ENCODE results near the gene OR2F2. TPM values are rescaled to one million over a fixed set of nuclear protein-coding genes. Genes with fewer than 3 reads are reported as not detected.

Gene OR2F2
- total RNA-seq, 4 donors from 2014 or later, result not detected

DNA sequence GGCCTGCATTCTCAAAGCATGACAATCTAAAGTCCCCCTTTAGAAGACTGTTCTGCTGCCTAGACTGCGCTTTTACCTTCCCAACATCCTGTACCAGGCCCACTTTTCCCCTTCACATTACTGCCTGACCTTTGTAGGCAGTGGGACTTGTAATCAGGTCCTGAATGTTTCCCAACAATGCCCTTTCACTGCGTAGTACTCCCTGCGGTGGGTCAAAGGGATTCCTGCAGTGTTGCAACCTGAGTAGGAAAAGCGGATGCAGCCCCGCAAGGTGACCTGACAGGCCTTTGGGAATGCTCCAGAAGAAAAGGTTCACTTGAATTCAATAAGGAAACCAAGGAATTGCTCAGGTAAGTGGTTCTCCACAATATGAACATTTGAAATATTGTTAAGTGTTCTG, 28.1 kb upstream of the OR2F2 start:
- intact Hi-C loops (cut with DNase I; ENCODE audit: low total_unique reads), result no loop called here
- H3K27ac ChIP-seq, result peak overlapping the region in 1 of 2 donors; percentile 83
- no peaks in the 10 kb centered on the region for H3K27me3 ChIP-seq

DNA sequence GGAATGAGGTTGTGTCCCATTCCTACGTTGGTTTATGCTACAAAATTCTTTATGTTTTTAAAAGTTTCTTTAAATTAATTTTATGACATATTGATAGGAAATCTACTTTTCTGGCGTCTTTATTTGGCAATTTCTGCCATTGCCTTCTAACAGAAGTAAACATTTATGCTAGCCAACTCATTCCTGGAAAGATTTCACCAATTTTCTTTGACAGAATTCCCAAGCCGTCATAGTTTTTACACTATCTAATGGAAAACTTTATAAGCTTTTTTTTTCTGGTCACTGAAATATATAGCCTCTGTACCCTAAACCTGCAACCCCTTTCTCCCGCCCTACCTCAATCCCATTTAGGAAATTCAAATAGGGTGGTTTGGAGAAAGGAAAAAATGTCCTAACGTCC, 26.9 kb upstream of the OR2F2 start:
- no peak for DNase-seq
- peak overlapping the region; percentile 42 to 46 for H3K27ac ChIP-seq

More for the DNA sequence above, 28.1 kb upstream of the OR2F2 start:
- no peak for TF ChIP-seq POLR2A (IDR thresholded peaks at IDR 0.05)
- TF ChIP-seq, protein P1, sequence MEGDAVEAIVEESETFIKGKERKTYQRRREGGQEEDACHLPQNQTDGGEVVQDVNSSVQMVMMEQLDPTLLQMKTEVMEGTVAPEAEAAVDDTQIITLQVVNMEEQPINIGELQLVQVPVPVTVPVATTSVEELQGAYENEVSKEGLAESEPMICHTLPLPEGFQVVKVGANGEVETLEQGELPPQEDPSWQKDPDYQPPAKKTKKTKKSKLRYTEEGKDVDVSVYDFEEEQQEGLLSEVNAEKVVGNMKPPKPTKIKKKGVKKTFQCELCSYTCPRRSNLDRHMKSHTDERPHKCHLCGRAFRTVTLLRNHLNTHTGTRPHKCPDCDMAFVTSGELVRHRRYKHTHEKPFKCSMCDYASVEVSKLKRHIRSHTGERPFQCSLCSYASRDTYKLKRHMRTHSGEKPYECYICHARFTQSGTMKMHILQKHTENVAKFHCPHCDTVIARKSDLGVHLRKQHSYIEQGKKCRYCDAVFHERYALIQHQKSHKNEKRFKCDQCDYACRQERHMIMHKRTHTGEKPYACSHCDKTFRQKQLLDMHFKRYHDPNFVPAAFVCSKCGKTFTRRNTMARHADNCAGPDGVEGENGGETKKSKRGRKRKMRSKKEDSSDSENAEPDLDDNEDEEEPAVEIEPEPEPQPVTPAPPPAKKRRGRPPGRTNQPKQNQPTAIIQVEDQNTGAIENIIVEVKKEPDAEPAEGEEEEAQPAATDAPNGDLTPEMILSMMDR (IDR thresholded peaks at IDR 0.05), result no peak
- Histone ChIP-seq H3K36me3 (no peaks in the 10 kb centered on the region), H3K4me3 (no peak overlapping the region), H3K9me3 (no peaks in the 10 kb centered on the region), H3K4me1 (peaks cover 0 to 14% of the 10 kb centered on the region in 2 donors)
- no peak for DNase-seq

DNA sequence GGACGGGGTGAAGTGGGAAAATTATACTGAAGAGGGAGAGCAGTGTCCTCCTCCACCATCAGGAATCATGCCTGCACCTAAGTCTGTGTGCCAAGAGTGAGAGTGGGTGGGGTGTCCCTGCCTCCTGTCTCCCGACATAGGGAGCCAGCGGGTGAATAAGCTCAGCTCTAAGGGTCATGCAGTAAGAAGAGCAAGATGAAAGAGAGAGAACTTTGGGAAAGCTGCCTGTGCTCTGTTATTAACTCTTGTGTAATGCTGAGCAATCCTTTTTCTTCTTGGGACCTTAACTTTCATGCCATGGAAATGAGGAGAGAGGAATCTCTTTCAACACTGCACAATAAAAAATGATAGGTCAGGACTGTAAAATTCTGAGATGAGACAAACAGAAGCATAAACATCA, 25.2 kb upstream of the OR2F2 start:
- Histone ChIP-seq H3K4me3 (no peak overlapping the region), H3K9me3 (no peaks in the 10 kb centered on the region), H3K27ac (peak overlapping the region; percentile 27 to 48), H3K4me1 (peaks cover 0 to 14% of the 10 kb centered on the region in 2 donors), H3K27me3 (no peaks in the 10 kb centered on the region), H3K36me3 (no peaks in the 10 kb centered on the region)
- intact Hi-C loops (cut with DNase I; ENCODE audit: low total_unique reads), result no loop called here
- peak in 1 of 2 donors; percentile 60 for DNase-seq
- TF ChIP-seq, protein P1 (IDR thresholded peaks at IDR 0.05), result no peak
- TF ChIP-seq POLR2A (IDR thresholded peaks at IDR 0.05), result no peak

More for the DNA sequence above, 26.9 kb upstream of the OR2F2 start:
- TF ChIP-seq, protein P1 (IDR thresholded peaks at IDR 0.05), result no peak
- no peak for TF ChIP-seq POLR2A (IDR thresholded peaks at IDR 0.05)
- Histone ChIP-seq H3K9me3 (no peaks in the 10 kb centered on the region), H3K27me3 (no peaks in the 10 kb centered on the region), H3K4me1 (peaks cover 0 to 14% of the 10 kb centered on the region in 2 donors), H3K36me3 (no peaks in the 10 kb centered on the region), H3K4me3 (no peak overlapping the region)
- intact Hi-C loops (cut with DNase I; ENCODE audit: low total_unique reads), result no loop called here

DNA sequence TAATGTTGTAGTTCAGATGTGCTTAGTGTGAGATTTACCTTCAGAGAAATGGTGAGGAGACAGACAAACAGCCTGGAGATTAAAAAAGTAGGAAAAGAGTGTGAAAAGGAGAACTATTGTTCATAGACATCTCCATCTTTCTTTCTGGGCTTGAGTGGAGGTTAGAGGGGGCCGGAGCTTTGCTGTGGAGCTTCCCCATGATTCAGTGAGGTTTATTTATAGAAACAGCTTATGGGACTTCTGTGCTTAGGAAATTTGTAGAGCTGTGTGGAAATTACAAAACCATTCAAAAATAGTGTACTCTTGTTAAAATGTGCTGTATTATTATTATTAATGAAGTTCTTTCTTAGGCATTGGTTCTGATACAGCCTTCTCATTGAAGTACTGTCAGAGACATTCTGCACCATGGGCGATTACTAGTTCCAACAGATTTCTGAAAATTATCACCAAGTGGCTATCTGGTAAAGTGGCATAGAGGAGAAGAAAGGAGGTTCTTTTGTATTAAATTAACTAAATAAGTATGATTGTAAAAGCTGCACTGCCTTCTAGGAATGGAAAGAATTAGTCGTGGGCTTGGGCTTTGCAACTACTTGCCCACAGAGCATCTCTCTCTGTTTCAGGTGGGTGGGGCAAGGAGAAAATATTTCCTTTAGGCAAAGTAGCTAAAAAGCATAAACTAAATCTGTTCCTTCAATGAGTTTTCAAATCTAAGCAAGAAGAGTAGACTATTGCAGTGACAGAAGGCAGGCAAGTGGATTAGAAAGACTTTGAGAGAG, 24.4 kb upstream of the OR2F2 start:
- TF ChIP-seq, protein P1 (IDR thresholded peaks at IDR 0.05), result no peak
- TF ChIP-seq POLR2A (IDR thresholded peaks at IDR 0.05), result no peak
- H3K4me1 ChIP-seq, result peaks cover 0 to 11% of the 10 kb centered on the region in 2 donors
- no peaks in the 10 kb centered on the region for H3K9me3 ChIP-seq
- H3K27ac ChIP-seq, result peak overlapping the region; percentile 48 to 55
- intact Hi-C loops (cut with DNase I; ENCODE audit: low total_unique reads), result no loop called here
- no peaks in the 10 kb centered on the region for H3K36me3 ChIP-seq
- no peak for DNase-seq
- no peaks in the 10 kb centered on the region for H3K27me3 ChIP-seq
- H3K4me3 ChIP-seq, result no peak overlapping the region

DNA sequence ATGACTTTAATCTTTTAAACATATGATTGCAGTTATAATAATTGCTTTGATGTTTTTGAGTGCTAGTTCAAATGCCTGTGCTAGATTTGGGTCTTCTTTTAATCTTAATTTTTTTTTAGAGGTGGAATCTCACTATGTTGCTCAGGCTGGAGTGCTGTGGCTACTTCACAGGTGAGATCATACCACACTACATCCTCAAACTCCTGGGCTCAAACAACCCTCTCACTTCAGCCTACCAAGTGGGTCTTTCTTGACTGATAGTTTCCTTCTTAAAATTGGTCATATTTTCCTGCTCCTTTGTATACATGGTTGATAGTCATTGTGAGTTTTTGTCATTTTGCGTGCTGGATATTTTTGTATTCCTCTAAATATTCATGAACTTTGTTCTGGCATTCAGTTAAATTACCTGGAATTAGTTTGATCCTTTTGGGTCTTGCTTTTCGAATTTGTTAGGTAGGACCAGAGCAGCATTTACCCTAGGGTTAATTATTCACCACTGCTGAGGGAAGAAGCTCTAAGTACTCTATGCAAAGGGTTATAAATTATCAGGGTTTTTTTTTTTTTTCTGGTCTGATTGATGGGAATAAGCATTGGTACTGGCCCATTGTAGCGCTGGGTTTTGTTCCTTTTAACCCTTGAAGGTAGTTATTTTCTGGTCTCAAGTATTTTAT, 21.0 kb upstream of the OR2F2 start:
- intact Hi-C loops (cut with DNase I; ENCODE audit: low total_unique reads), result no loop called here
- no peaks in the 10 kb centered on the region for H3K9me3 ChIP-seq
- TF ChIP-seq POLR2A (IDR thresholded peaks at IDR 0.05), result no peak
- TF ChIP-seq, protein P1 (IDR thresholded peaks at IDR 0.05), result no peak

More for the DNA sequence above, 21.0 kb upstream of the OR2F2 start:
- Histone ChIP-seq H3K27me3 (no peaks in the 10 kb centered on the region), H3K4me3 (no peak overlapping the region), H3K36me3 (no peaks in the 10 kb centered on the region), H3K4me1 (peaks cover 0 to 4% of the 10 kb centered on the region in 2 donors), H3K27ac (no peak overlapping the region)
- no peak for DNase-seq

Measured in uterus (tissue), 4 donors.